Skeletal muscle tissue (tissue), 4 donors: ENCODE measurements around the gene SOCS6. TPM values are rescaled to one million over a fixed set of nuclear protein-coding genes. Genes with fewer than 3 reads are reported as not detected.
"Not testable (repeated sequence)": the region's sequence is repeated elsewhere in the genome, so short reads cannot be mapped to it uniquely, and the experiment has no call there.

Experiments
- H3K27ac ChIP-seq: one replicate; pipeline ENCODE4 v1.7.0; 2013; ENCODE audit warnings: mild to moderate bottlenecking, low read depth, low read length, inconsistent platforms
- H3K27me3 ChIP-seq, 3 donors: one replicate each; pipeline ENCODE4 v1.7.0; 2013; ENCODE audit warnings: low read length in 3 of 3; ENCODE audit not compliant: control insufficient read depth in 3 of 3, insufficient read depth in 3 of 3
- H3K36me3 ChIP-seq, 3 donors: one replicate each; pipeline ENCODE4 v1.7.0; 2013; ENCODE audit warnings: low read length in 3 of 3; ENCODE audit not compliant: control insufficient read depth in 3 of 3, insufficient read depth in 3 of 3
- H3K4me1 ChIP-seq, 3 donors: one replicate each; pipeline ENCODE4 v1.7.0; 2013; ENCODE audit warnings: low read length in 3 of 3, mild to moderate bottlenecking in 3 of 3; ENCODE audit not compliant: control insufficient read depth in 3 of 3, insufficient read depth in 3 of 3
- H3K4me3 ChIP-seq, 3 donors: one replicate each; pipeline ENCODE4 v1.7.0; 2013; ENCODE audit warnings: low read length in 3 of 3
- H3K9ac ChIP-seq, 3 donors: one replicate each; pipeline ENCODE4 v1.7.0; 2013; ENCODE audit warnings: low read length in 3 of 3, mild to moderate bottlenecking in 3 of 3, moderate library complexity in 2 of 3, low read depth in 1 of 3
- H3K9me3 ChIP-seq, 3 donors: one replicate each; pipeline ENCODE4 v1.7.0; 2013; ENCODE audit warnings: low read length in 3 of 3; ENCODE audit not compliant: control insufficient read depth in 3 of 3
- total RNA-seq: library from RNA; depleted of rRNA; stranded (reverse); fragments of >200 nt; gene quantifications from one replicate; pipeline ENCODE4 v1.2.3, GENCODE V29; 2014
- donor health status: Osteomylitis.

SOCS6 gene
- total RNA-seq, 1 donor from 2014 or later: 17.7 TPM

DNA sequence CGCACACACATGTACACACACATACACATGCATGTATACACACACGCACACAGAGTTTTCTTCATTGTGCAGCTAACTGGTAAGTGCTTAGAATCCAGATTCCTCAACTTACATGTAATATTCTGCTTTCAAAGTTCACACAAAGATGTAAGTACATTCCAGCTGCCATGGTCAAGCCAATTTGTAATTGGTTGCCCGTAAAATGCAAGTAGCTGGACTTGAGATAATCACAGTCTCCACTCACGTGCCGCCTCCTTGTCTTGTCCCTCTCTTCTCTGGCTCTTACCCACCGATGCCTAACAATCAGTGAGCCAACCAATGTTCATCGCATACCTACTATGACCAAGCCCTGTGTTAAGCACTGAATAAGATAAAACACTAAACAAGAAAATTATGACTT, 77.8 kb downstream of the SOCS6 start:
- Histone ChIP-seq H3K4me3 (no peak overlapping the region), H3K27ac (no peak overlapping the region), H3K27me3 (no peaks in the 10 kb centered on the region), H3K9me3 (no peaks in the 10 kb centered on the region), H3K4me1 (peaks cover 0 to 10% (median 0%) of the 10 kb centered on the region in 3 donors), H3K9ac (no peak overlapping the region), H3K36me3 (no peaks in the 10 kb centered on the region)

DNA sequence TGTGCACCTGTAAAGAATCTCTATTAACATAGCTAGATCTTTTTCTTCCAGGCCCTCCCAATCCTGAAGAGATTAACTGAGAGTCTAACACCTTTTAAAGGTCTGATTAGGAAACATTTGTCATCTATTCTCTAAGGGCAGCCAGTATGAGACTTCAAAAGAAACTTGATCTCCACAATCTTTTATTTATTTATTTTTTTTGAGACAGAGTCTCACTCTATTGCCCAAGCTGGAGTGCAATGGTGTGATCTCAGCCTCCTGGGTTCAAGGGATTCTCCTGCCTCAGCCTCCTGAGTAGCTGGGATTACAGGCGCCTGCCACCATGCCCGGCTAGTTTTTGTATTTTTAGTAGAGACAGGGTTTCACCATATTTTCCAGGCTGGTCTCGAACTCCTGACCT, 78.5 kb downstream of the SOCS6 start:
- not testable (repeated sequence) for H3K9ac ChIP-seq, H3K9me3 ChIP-seq, H3K27ac ChIP-seq, H3K36me3 ChIP-seq, H3K27me3 ChIP-seq, H3K4me3 ChIP-seq
- H3K4me1 ChIP-seq: peaks cover 0 to 10% (median 0%) of the 10 kb centered on the region in 3 donors

DNA sequence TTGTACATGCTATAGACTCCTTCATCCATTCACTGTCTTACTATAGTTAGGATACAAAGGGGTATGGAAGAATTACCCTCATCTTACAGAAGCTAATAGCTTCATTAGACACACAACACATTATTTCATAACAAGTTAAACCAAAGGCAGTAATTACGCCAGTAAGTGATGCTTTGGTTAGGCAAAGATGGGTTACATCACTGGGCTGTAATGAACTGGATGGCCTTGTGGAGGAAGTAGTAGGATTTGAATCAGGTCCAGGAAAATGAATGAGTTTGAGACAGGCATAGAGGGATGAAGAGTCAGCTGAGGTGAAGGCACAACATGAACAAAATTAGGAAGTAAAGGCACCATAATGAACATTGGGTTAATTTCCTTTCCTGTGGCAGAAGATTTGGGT, 80.1 kb downstream of the SOCS6 start:
- Histone ChIP-seq H3K9ac (no peak overlapping the region), H3K36me3 (no peaks in the 10 kb centered on the region), H3K27ac (no peak overlapping the region), H3K4me3 (no peak overlapping the region), H3K9me3 (no peaks in the 10 kb centered on the region), H3K27me3 (no peaks in the 10 kb centered on the region), H3K4me1 (peaks cover 0 to 10% (median 0%) of the 10 kb centered on the region in 3 donors)

DNA sequence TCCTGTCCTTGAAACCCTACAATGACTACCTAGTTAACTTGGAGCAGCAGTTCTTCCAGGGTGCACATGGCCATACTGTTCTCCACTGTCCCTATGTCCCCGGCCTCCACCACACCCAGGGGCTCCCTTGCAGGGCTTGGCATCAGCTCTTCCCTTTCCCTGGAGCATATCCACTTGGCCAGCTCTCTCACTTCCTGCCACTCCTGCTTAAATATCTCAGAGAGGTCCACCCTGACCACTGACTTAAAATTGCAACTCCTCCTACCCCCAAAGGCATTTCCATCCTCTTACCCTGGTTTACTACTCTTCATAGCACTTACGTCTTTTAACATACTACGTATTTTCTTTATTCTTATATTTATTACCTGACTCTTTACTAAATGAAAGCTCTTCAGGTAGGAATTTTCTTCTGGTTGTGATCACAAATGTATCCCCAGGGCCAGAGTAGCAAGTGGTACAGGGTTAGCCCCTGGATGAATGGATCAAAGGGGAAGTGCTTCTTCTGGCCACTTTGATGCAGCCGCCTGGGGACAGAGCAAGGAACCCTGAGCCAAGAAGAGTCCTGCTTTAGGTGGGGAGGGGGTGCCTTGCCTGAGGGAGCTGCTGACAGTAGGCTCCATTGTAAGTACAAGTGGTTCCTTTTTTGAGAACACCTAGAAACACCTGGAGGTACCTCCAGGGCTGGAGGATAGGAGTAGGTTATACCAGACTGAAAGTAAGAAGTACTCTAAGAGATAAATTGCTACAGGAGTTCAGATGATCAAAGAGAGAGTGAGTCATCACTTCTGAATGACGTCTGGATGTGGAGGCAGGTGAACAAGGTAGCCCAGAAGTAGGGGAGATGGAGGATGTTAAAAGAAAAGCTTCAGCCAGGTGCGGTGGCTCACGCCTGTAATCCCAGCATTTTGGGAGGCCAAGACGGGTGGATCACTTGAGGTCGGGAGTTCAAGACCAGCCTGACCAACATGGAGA, 82.2 kb downstream of the SOCS6 start:
- no peaks in the 10 kb centered on the region for H3K27me3 ChIP-seq
- H3K9me3 ChIP-seq: no peaks in the 10 kb centered on the region
- H3K4me3 ChIP-seq: no peak overlapping the region
- H3K9ac ChIP-seq: no peak overlapping the region
- peaks cover 0 to 7% (median 0%) of the 10 kb centered on the region in 3 donors for H3K4me1 ChIP-seq
- H3K27ac ChIP-seq: no peak overlapping the region
- H3K36me3 ChIP-seq: no peaks in the 10 kb centered on the region

DNA sequence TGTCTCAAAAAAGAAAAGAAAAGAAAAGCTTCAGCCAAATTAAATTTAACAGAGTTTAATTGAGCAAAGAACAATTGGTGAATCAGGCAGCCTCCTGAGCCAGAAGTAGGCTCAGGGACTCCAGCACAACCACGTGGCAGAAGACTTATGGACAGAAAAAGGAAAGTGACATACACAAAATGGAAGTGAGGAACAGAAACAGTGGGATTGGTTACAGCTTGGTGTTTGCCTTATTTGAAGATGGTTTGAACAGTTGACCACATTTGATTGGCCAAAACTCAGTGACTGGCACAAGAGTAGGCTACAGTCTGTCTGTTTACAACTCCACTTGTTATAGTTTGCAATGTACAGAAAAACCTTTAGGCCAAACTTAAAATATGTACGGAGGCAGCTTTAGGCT, 83.1 kb downstream of the SOCS6 start:
- H3K27ac ChIP-seq: no peak overlapping the region
- H3K4me1 ChIP-seq: no peaks in the 10 kb centered on the region
- no peak overlapping the region for H3K9ac ChIP-seq
- no peaks in the 10 kb centered on the region for H3K27me3 ChIP-seq
- no peaks in the 10 kb centered on the region for H3K9me3 ChIP-seq
- H3K4me3 ChIP-seq: no peak overlapping the region
- H3K36me3 ChIP-seq: no peaks in the 10 kb centered on the region

DNA sequence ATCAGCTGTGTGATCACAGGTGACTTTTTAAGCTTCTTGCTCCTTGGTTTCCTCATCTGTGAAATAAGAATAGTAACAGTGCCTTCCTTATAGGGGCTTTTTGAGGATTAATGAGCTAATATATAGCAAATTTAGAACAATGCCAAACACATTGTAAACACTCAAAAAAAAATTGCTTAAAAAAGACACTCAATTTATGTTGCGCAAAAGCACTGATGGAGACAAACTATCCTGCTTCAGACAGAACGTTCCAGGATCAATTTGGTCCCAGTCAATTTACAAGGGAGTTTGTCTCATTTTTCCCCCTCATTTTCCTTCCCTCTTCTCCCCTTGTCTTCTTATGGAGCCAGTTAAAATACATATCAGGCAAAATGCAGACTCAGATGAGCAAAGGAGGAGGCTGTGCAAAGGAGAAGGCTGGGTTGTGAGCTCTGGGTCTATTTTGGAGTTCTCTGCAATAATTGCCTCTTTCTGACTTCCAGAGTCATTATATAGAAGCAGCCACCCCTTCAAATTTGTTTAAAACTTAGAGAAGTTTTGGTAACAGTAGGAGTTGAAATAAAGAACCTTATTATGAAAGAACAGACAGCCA, 83.7 kb downstream of the SOCS6 start:
- no peak overlapping the region for H3K4me3 ChIP-seq
- no peak overlapping the region for H3K9ac ChIP-seq
- H3K36me3 ChIP-seq: no peaks in the 10 kb centered on the region
- no peak overlapping the region for H3K27ac ChIP-seq
- H3K9me3 ChIP-seq: no peaks in the 10 kb centered on the region
- H3K4me1 ChIP-seq: no peaks in the 10 kb centered on the region
- no peaks in the 10 kb centered on the region for H3K27me3 ChIP-seq

DNA sequence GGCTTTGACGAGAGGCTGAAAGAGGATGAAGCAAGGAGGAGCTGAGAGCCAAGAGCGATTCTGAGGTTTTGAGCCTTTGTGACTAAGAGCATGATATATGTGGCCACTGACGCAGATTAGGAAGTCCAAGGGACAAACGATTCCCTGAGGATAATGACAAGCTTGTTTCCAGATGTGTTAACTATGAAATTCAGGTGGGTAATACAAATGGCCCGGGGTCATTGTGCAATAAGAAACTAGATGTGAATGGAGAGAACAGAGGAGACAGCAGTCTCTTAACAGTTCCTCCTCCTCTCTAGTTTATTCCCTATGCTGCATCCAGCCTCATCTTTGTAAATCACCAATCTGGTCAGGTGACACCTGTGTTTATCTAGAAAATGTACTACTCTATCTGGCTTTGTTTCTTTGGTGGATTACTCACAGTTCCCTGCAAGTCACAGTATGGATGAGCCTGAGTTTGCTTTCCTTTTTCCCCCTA, 84.2 kb downstream of the SOCS6 start:
- no peaks in the 10 kb centered on the region for H3K27me3 ChIP-seq
- no peaks in the 10 kb centered on the region for H3K36me3 ChIP-seq
- H3K4me3 ChIP-seq: no peak overlapping the region
- H3K9ac ChIP-seq: no peak overlapping the region
- no peak overlapping the region for H3K27ac ChIP-seq
- no peaks in the 10 kb centered on the region for H3K9me3 ChIP-seq
- H3K4me1 ChIP-seq: no peaks in the 10 kb centered on the region

DNA sequence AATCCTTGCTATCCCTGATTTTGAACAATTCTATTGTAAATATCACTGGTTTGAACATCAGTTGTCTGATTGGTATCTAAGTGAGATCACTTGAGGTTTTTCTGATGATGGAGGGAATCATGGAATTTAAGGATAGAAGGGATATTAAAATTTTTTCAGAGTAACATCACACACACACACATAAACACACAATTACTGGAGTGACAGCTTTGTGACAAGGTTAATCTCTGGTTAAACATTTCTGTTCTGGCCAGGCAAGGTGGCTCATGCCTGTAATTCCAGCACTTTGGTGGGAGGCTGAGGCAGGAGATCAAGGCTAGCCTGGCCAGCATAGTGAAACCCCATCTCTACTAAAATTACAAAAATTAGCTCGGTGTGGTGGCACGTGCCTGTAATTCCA, 85.3 kb downstream of the SOCS6 start:
- H3K4me1 ChIP-seq: no peaks in the 10 kb centered on the region

DNA sequence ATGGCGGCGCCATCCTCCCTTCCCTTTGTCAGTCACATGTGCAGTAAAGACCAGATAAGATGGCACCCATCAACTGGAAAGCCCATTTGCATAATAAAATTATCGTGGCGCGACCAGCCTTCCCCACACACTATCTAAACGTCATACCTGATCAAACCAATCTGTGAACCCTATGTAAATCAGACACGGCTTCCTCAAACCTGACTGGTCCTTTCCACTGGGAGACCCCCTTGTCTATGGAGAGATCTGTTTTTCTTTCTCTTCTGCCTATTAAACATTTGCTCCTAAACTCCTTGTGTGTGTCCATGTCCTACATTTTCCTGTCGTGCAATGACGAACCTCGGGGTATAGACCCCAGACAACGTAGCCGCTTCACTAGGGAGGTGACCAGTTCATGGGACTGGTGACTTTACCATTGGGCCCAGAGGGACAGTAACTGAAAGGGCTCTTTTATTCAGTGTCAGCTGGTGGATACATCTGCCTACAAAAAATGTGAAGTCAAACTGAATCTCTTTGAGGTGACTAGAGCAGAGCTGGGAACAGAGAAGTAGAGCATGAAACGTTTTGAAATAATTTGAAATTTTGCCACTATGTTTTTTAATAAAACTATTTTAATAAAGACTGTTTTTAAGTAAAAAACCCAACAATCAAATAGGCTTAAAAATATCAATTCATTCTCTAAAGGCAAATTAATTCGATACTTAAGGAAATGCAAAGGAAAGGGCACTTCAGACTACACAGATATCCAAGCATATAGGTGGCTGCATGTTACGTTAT, 87.5 kb downstream of the SOCS6 start:
- no peaks in the 10 kb centered on the region for H3K9me3 ChIP-seq
- H3K27me3 ChIP-seq: no peaks in the 10 kb centered on the region
- no peak overlapping the region for H3K9ac ChIP-seq
- H3K36me3 ChIP-seq: no peaks in the 10 kb centered on the region
- H3K27ac ChIP-seq: no peak overlapping the region
- no peak overlapping the region for H3K4me3 ChIP-seq
- no peaks in the 10 kb centered on the region for H3K4me1 ChIP-seq

More for the DNA sequence above, 85.3 kb downstream of the SOCS6 start:
- Histone ChIP-seq H3K9ac (no peak overlapping the region), H3K27me3 (no peaks in the 10 kb centered on the region), H3K9me3 (no peaks in the 10 kb centered on the region), H3K4me3 (no peak overlapping the region), H3K36me3 (no peaks in the 10 kb centered on the region), H3K27ac (no peak overlapping the region)

DNA sequence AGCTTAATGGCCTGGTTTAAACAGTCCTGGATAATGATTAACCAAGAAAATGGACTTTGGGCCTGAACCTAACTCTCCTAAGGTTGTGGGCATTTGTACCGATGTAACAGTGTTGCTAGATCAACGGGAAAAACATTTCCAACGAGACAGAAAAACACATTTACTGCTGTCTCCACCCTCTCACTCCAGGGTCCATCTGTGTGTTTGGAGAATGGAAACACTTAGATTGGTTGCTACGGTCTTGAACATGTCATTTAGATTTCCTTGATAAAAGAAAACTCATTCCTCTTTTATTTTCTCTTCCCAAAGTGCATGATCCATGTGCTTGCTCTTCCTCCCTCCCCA, 88.0 kb downstream of the SOCS6 start:
- no peak overlapping the region for H3K27ac ChIP-seq
- no peak overlapping the region for H3K9ac ChIP-seq
- no peaks in the 10 kb centered on the region for H3K36me3 ChIP-seq
- H3K27me3 ChIP-seq: no peaks in the 10 kb centered on the region
- no peak overlapping the region for H3K4me3 ChIP-seq
- H3K4me1 ChIP-seq: no peaks in the 10 kb centered on the region
- no peaks in the 10 kb centered on the region for H3K9me3 ChIP-seq
